HG03457 (cell line): Measurements from ENCODE around the gene VWA5B1.
"Not testable (repeated sequence)": the region's sequence is repeated elsewhere in the genome, so short reads cannot be mapped to it uniquely, and the experiment has no call there.

Experiments used
- ATAC-seq: cut with Tn5 transposase; IDR thresholded peaks from one replicate; pipeline ENCODE4 v1.9.1; 2021; ENCODE audit warnings: moderate number of reproducible peaks; ENCODE audit not compliant: unreplicated experiment

The VWA5B1 gene, protein sequence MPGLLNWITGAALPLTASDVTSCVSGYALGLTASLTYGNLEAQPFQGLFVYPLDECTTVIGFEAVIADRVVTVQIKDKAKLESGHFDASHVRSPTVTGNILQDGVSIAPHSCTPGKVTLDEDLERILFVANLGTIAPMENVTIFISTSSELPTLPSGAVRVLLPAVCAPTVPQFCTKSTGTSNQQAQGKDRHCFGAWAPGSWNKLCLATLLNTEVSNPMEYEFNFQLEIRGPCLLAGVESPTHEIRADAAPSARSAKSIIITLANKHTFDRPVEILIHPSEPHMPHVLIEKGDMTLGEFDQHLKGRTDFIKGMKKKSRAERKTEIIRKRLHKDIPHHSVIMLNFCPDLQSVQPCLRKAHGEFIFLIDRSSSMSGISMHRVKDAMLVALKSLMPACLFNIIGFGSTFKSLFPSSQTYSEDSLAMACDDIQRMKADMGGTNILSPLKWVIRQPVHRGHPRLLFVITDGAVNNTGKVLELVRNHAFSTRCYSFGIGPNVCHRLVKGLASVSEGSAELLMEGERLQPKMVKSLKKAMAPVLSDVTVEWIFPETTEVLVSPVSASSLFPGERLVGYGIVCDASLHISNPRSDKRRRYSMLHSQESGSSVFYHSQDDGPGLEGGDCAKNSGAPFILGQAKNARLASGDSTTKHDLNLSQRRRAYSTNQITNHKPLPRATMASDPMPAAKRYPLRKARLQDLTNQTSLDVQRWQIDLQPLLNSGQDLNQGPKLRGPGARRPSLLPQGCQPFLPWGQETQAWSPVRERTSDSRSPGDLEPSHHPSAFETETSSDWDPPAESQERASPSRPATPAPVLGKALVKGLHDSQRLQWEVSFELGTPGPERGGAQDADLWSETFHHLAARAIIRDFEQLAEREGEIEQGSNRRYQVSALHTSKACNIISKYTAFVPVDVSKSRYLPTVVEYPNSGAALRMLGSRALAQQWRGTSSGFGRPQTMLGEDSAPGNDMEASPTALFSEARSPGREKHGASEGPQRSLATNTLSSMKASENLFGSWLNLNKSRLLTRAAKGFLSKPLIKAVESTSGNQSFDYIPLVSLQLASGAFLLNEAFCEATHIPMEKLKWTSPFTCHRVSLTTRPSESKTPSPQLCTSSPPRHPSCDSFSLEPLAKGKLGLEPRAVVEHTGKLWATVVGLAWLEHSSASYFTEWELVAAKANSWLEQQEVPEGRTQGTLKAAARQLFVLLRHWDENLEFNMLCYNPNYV

DNA sequence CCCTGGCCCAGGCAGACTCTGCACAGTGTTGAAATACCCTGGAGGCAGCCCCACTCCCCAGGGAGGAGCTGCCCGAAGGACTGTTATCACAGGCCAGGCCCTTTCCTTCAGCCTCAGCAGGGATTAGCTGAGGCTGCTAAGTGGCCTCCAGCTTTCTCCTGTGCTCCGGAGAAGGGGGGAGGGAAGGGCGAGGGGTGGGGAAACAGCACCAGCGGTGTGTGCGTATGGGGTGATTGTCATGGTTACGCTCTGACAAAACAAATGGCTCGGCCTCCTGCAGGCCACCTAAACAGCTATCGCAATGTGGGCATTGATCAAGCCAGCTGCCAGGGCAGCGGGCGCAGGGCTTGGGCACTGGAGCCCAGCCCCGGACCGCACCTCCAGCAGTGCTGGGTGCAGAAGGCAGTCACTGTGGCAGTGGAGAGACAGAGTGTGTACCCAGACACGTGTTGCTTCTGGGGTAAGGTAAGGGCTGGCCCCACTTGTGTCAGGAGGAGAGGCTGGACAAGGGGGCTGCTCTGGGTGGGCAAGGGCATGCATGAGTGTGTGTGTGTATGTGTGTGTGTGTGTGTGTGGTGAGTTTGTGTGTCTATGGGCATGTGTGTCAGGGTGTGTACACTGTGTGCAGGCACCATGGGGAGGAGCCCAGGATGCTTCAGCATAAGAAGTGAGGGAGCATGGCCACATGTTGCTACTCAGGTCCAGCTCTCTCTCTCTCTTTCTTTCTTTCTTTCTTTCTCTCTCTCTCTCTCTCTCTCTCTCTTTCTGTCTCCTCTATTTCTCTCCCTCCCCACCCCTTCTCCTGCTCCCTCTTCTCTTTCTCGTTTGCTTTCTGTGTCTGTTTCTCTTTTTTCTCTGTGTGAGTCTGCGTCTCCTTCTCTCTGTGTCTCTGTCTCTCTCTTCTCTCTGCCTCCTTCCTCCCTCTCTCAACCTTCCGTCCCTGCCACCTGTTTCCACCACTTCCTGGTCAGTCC is at the start of gene VWA5B1:
TSS of gene VWA5B1 (plus strand) at position 252 of the 974 bp plus-strand sequence. CDS start 19,727 bp downstream, outside the sequence.
- no peak for ATAC-seq

DNA sequence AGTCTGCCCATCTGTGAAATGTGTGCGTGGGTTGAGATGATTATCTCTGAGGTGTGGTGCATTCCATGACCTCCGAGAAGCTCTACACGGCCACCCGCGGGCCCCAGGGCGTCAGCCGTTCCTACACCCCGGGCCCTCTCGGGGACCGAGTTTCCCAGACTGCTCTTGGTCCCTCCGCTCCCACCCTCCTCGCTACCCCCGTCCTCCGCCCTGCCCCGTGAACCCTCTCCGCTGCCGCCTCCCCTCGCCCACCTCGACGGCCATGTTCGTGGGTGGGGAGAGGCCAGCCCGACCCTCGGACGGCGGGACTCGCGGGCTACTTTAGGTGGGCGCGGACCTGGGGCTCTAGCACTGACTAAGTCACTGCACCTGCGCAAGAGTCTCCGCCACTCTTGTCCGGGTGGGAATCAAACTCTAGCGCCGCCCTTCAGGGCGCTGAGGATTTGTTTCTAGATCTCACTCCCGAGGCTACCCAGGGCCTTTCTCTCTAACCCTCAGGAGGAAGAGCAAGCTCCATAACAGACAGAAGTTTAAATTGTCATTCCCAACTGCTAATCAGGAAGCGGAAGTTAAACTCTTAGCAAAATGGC is 47.7 kb upstream of the VWA5B1 start:
- ATAC-seq: no peak

DNA sequence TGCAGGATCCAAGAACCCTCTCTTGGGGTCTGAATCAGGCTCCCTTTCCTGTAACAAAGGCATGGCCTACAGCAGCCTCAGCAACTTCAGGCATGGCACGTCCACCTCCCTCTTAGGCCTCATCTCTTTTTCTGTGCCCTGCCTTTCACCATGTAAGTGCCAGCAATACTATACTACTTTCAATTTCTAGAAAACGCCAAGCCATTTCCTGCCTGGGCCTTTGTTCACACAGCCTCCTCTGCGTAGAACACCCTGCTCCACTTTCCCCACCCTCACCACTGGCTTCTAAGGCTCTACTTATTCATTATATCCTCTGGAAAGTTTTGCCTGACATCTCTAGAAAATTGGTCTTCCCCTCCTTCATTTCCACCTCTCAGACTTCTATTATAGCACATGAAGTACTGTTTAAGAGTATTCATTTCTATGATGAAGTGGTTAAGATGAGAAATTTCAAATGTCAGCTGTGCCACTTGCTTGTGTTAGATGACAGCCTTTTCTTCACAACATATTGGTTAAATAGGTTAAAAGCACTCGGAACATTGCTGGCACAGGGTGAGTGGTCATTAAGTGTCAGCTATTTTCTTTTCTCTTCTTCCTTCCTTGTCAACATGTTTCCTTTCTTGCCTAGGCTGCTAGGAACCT is 41.6 kb upstream of the VWA5B1 start:
- no peak for ATAC-seq

DNA sequence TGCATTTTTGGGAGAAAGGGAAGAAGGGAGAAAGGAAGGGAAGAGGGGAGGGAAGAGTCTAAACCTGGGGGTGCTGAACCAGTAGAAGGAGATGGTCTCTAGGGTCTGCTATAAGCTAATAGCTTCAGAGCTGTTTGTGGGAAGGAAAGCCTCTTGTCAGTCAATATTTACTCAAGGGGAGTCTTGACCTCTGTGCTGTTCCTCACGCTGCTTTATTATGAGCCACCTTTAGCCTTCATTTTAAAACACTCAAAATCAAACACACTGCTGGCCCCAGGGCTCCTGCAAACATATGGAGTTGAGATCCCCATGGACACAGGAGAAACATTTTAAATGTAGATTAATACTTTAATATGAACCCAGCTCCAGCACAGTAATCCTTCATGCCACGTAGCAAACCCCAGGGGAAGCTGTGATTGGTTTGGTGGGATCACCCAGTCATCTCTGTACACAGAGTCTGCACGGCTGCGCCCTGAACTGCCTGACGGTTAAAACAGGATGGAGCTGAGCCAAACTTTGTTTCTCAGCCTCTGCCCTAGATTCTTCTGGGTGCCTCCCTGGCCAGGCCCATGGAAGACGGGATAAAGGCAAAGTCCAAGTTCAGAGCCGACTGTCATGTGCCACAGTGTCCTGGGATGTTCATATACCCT is 40.2 kb upstream of the VWA5B1 start:
- no peak for ATAC-seq

DNA sequence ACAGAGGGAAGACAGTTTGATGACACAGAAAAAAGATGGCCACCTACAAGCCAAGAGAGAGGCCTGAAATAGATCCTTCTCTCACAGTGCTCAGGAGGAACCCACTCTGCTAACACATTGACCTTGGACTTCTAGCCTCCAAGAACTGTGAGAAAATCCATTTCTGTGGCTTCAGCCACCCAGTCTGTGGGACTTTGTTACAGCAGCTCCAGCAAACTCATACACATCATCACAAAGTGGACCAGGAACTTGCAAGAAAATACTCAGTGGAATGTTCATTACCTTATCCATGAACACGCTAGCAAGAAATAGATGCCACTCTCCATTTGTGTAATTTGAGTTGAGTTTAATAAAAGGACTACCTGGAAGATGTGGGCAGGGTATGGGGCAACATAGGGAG is 38.1 kb upstream of the VWA5B1 start:
- no peak for ATAC-seq

DNA sequence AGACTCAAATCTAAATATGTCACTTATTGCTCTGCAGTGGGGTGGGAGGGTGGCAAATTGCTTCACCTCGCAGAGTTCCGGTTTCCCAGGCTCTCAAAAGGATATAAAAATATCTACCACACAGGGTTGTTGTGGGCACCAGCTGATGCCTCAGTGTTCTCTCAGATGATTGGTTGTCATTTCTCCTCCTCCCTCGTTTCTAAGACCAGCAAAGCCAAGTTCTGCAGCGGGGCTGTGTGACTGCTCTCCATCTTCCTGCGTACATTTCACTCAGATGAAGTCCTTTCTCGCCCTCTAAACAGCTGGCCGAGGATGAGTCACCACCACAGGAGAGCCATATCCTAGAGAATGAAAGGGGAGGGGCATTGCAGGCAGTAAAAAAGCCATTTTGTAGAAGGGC is 35.0 kb upstream of the VWA5B1 start:
- ATAC-seq: no peak

DNA sequence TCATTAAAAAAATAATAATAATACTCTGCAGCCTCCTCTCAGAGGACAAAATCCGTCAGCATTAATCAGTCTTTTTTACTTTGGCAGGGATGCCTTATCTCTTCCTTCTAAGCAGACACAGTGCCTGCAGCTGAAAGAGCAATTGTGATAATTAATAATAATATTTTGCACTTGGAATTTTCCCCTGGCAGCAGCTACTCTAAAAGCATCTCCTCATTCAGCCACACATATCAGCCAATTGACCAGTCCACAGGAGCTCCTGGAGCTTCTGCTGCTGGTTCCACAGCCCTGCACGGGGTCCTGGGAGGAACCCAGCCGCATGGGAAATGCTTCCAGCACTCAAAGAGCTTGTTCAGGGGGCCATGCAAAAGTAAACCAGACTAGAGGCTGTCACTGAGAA is 31.0 kb upstream of the VWA5B1 start:
- ATAC-seq: no peak

DNA sequence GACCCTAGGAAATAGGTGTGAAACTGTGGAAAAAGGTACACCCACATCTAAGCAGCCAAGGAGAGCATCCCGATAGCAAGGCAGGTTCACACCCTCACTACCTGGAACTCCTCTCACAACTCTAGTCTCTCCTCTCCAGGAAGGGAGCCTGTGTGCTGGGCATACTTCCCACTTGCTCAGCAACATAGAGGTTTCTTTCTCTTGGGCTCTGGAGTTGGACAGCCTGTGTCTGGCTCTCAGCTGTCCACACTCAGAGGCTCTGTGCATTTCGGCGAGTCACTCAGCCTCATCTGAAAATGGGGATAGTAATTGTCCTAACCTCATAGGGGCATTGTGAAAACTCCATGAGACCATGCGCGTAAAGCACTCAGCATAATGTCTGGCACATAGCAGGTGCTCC is 29.6 kb upstream of the VWA5B1 start:
- no peak for ATAC-seq

DNA sequence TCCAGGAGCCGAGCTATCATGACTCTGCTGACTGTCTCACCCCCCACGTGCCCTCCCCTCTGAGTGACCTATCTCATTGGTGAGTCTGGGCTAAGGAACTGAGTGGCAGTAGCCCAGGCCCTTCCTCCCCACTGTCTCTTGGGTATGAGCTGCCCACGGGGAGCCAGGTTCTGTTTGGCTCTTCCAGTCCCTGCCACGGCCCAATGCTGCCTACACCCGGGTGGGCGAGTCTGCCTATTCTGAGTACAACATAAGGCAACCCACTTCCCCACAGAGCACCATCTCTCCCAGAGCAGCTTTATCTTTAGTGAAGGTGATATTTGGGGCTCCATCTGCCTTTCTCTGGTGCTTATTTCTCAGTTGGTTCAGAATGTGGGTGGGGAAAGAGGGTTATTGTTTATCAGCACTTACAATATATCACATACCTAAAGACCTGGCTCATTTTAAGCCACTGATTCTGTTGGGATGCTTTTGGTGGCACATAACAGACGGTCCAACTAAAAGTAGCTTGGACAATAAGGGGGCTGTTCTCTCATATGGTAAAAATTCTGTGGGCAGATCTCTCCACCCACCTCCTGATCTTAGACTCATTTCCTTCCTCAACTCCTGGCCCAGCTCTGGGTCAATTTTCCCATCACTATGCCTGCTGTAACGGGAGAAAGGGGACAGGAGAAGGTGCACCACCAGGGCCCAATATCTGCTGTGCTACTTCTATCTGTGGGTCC is 27.7 kb upstream of the VWA5B1 start:
- ATAC-seq: no peak

DNA sequence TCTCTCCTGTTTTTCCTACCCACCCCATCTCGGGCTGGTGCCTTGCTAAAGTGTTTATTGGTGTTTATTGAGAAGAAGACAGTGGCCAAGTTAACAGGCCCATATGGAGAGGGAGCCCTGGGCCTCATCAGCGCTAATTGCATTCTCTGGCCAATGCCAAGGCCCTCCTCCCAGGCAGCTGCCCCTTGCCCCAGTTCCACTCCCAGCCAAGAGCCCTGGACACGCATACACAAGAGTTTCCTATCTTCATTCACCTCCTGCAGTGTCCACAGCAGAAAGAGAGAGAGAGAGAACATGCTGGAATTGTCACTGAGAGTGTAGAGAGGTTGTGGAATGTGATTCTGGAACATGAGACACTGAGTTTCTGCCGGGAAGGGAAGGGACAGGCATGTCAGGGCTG is 25.4 kb upstream of the VWA5B1 start:
- no peak for ATAC-seq

DNA sequence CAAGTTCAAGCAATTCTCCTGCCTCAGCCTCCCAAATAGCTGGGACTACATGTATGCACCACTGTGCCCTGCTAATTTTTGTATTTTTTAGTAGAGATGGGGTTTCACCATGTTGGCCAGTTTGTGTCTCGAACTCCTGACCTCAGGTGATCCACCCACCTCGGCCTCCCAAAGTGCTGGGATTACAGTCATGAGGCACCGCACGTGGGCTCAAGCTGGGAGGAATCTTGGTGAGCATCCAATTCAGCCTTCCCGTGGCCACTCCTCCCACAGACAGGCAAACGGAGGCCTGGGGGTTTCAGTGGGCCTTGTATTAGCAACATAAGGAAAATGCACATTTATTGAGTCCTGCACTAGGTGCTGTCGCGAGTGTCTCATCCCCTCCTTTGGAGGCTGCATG is 24.5 kb upstream of the VWA5B1 start:
- ATAC-seq: no peak

DNA sequence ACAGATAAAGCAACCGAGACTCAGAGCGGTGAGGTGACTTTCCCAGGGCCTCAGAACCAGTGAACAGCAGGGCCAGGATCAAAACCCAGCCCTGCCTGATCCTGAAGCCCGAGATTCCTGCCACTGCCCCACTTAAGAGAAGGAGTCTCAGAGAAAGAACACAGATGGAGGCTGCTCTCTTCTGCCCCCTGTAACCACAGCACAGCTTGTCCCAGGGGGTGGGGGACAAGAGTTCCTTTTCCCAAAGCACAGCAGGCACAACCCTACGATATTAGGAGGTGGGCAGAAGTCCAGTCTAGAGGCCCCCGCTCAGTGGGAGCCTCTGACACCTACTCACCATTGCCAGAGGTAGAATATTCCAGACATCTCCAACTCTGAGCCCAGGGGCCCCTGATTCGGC is 24.0 kb upstream of the VWA5B1 start:
- no peak for ATAC-seq

DNA sequence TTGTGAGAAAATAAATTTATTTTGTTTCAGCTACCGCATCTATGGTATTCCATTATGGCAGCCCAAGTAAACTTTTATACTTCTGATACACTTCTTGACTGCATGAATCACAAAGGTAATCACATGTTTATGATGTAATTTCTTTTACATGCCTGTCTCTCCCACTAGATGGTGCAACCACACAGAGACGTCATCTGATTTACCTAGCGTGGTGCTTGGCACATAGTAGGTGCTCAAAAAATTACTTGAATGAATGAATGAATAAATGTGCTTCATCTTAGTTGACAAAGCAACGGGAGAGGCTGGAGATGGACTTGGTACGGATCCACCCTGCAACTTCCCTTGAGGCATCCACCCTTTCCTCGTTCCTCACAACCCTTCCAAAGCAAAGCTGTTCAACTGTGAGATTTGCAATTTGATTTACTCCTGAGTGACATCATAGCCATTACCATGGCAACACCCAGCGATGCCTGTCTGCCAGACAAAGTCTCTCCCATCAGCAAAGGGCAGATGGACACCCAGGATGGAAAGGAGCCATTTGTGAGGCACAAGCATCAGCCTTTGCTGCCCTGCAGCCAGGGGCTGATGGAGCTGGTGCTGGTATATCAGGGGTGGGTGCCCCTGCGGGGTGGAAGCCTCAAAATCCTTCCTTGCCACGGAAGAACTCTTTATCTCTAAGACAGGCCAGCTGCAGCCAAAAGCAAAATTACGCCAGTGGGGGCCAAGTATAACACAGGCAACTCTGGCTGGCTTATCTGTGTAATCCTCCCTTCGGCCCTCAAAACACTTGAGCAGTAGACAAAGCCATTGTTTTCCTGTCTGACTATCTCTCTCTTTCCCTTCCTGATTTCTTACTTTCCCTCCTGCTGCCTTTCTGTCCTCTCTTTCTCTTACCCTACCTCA is 18.9 kb upstream of the VWA5B1 start:
- no peak for ATAC-seq

DNA sequence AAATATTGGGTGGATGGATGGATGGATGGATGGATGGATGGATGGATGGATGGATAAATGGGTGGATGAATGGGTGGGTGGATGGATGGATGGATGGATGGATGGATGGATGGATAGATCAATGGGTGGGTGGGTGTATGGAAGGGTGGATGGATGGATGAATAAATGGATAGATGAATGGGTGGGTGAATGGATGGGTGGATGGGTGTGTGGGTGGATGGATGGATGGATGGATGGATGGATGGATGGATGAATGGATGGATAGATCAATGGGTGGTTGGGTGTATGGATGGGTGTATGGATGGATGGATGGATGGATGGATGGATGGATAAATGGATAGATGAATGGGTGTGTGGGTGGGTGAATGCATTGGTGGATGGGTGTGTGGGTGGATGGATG is 17.0 kb upstream of the VWA5B1 start:
- not testable (repeated sequence) for ATAC-seq

DNA sequence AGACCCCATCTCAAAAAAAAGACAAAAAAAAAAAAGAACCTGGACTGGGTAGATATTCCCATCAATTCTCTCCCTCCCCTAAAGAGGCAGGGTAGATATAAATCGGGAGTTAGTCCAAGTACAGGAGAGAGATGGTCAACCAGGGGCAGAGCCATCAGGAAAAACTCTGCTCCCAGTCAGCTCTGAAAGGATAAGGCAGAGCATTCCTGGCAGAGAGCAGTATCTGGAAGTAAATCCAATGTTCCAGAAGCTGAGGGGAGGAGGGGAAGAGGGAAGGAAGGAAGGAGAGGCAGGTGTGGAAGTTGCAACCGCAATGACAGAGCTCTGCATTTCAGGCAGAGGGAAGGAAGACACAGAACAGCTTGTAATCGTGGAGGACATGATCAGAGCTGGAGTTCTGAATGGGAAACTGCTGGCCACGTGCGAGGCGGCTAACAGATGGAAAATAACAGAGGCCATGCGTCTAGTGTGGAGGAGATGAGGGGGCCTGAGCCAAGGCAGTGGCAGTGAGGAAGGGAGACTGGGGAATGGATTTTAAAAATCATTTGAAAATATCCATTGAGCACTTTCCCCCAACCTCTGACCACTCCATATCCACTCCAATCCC is 15.3 kb upstream of the VWA5B1 start:
- no peak for ATAC-seq

DNA sequence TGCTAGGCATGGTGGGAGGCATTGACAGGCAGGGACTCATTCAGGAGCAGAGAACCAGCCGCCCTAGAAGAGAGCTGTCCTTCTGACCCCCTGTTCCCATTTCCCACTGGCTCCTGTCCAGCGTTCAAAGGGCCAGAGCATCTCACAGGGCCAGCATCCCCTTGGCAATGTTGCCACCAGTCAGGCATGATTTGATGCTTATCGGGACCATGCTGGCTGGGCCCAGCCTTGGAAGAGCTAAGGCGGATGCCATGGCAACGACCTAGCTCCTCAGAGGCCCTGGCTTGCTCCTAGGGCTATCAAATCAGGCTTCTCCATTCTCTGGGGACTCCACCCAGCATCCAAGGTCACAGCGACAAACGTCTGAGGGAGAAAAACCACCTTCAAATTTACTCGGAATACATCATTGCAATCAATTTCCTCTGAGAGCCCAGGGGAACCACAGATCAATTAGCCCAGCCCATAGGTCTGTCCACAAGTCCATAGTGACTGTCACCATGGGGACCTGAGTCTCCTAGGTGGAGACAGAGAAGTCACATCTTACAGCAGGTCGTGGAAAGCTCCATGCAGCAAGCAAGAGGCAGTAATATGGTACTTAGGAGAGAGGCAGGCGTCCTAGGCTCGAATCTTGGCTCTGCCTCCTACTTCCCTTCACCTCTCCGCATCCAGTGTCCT is 14.1 kb upstream of the VWA5B1 start:
- no peak for ATAC-seq
